Measurements from ENCODE around the gene TMEM132C.

- no peak for TF ChIP-seq POLR2AphosphoS5 (IDR thresholded peaks at IDR 0.05)
- no peak for TF ChIP-seq CTCF (IDR thresholded peaks at IDR 0.05)
These were observed 427.5 kb downstream of the TMEM132C start for GRCh38 chr12:128694445-128694844.

Measured in sigmoid colon (tissue), 4 donors.